Fibroblast of villous mesenchyme (primary cell): ENCODE data around the gene FIGNL2. TPM values are rescaled to one million over a fixed set of nuclear protein-coding genes. Genes with fewer than 3 reads are reported as not detected.

ENCODE experiments used
- DNase-seq: peaks from one replicate; pipeline ENCODE4 v3.0.0-alpha.2; 2010; ENCODE audit warnings: low read depth
- H3K4me3 ChIP-seq: 2 replicates; pipeline ENCODE4 v1.5.1; 2011; ENCODE audit warnings: low read depth, mild to moderate bottlenecking, low read length
- CTCF ChIP-seq: IDR thresholded peaks from 2 replicates; pipeline ENCODE4 v1.5.1; 2012; ENCODE audit warnings: low read depth, mild to moderate bottlenecking, low read length; ENCODE audit not compliant: insufficient read depth
- total RNA-seq: library from RNA; depleted of rRNA; stranded (reverse); fragments of >200 nt; gene quantifications from 2 replicates; pipeline ENCODE4 v1.2.3, GENCODE V29; 2012

Gene FIGNL2
- total RNA-seq, 1 donor: under 0.01 TPM

- H3K4me3 ChIP-seq: no peak overlapping the region
- DNase-seq: no peak
- TF ChIP-seq CTCF: no peak
Observed at GRCh38 chr12:51860986-51861385, 12.5 kb upstream of the FIGNL2 start.

GRCh38 chr12:51855586-51856428 lies 7.3 kb upstream of the FIGNL2 start:
- no peak for DNase-seq
- peak overlapping the region; percentile 43 for H3K4me3 ChIP-seq
- no peak for TF ChIP-seq CTCF

- DNase-seq: no peak
- no peak for TF ChIP-seq CTCF
- no peak overlapping the region for H3K4me3 ChIP-seq
Observed at GRCh38 chr12:51852404-51853137, 4.1 kb upstream of the FIGNL2 start.

DNA sequence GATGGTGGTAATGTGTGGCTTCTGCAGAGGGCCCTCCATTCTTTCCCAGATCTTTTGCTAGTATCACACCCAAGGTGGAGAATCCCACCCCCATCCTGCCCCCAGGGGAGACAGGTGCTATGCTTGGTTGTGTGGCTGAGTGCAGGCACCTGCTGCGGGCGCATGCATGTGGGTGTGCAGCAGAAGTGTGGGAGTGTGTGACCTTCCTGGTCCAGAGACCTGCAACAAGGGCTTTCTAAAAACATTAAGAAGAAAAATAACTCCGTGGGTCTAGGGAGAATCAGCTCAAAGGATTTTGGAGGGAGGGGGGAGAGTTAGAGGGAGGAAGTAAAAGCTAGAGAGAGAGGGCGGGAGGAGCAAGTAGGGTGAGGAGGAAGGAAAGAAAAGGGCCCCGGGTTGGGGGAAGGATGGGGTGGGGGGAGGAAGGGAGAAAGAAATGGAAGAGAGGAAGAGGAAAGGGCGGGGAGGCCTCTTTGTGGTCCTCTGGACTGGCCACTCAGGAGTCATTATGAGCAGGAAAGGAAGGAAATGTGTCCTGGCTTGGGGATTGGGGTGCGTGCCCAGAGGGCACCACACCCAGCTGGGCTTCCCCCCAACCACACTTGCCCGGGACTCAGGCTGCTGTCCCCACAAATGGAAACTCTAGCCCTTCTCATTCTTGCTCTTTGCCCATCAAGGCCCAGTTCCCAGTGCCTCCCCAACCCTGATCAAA lies 3.1 kb upstream of the FIGNL2 start:
- no peak for TF ChIP-seq CTCF
- no peak overlapping the region for H3K4me3 ChIP-seq
- no peak for DNase-seq

GRCh38 chr12:51850965-51851299 lies 2.4 kb upstream of the FIGNL2 start:
- no peak overlapping the region for H3K4me3 ChIP-seq
- no peak for DNase-seq
- TF ChIP-seq CTCF: no peak

DNA sequence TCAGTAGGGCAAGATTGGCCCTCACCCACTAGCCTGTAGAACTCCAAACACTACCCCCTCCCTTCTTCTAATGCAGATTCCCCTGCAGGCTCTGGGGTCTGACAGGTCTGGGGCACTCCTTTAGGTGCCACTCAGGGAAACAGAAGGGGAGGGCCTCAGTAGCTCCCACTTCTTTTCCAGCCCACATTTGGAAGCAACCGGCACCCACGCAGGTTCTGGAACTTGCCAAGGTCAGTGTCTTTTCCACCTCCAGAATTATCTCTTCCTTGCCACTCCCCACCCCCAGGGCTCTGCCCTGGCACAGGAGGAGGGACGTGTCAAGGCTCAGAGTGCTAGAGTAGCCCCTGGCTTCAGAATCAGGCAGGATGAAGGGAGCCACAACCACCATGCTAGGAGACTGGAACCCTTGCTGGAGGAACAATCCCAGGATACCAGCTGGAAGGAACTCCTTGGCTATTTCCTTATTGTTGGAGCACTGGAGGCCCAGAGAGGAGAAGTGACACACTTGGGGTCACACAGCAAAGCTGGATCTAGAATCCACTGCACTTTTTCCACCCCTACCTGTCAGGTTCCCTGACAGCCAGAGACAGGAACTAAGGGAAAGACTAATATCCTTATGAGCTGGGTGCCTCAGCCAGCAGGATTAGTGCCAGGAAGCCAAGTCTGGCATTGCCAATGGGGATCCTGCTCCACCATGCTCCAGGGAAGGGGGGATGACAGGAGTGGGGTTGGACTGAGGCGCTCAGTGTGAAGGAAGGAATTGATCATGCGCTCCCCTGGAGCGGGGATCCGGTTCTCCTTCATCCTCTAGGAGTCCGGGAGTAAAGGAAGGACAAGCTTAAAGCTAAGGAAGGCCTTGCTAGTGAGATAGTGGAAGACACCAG lies 1.8 kb upstream of the FIGNL2 start:
- no peak for DNase-seq
- no peak for TF ChIP-seq CTCF
- no peak overlapping the region for H3K4me3 ChIP-seq
